K562 (cell line): Measurements from ENCODE around the gene AGGF1. TPM values are rescaled to one million over a fixed set of nuclear protein-coding genes. Genes with fewer than 3 reads are reported as not detected.

Experiments
- EHMT2 ChIP-seq: fragments of 450-650 bp; IDR thresholded peaks from 2 replicates; pipeline ENCODE4 v1.6.1; 2018; ENCODE audit warnings: antibody characterized with exemption
- LARP7 ChIP-seq: fragments of 450-650 bp; IDR thresholded peaks from 2 replicates; pipeline ENCODE4 v1.6.1; 2016
- MAZ ChIP-seq, 2 experiments: fragments of 450-650 bp in 1 of 2; sonication (generic) in 1 of 2; formaldehyde crosslinking; IDR thresholded peaks in 1 of 2; conservative IDR thresholded peaks in 1 of 2; 2 replicates each; pipeline versions ENCODE4 v1.4.0 to v1.5.0; 2020; ENCODE audit warnings: mild to moderate bottlenecking in 1 of 2, missing genetic modification reagents in 1 of 2
- NCOA6 ChIP-seq: fragments of 450-650 bp; IDR thresholded peaks from 2 replicates; pipeline ENCODE4 v1.6.1; 2017; ENCODE audit warnings: mild to moderate bottlenecking
- SNIP1 ChIP-seq: fragments of 450-650 bp; IDR thresholded peaks from 2 replicates; pipeline ENCODE4 v1.7.1; 2017; ENCODE audit warnings: low read depth, mild to moderate bottlenecking
- ZBTB7A ChIP-seq: IDR thresholded peaks from 2 replicates; pipeline ENCODE4 v1.6.1; 2011; ENCODE audit warnings: low read depth, mild to moderate bottlenecking, low read length, moderate library complexity, borderline replicate concordance; ENCODE audit not compliant: control insufficient read depth
- polyA plus RNA-seq, 8 experiments: library from polyadenylated mRNA; depleted of rRNA in 4 of 8; stranded (reverse) in 5 of 8; unstranded in 3 of 8; fragments of >200 nt; fragmentation: Nextera tagmentation in 2 of 8; fragmentation: Illumina TruSeq in 1 of 8; extraction: Ambion mirVana in 2 of 8; extraction: Trizol in 1 of 8; gene quantifications; 2 replicates each; pipeline versions ENCODE4 v1.2.1 to v1.2.3, GENCODE V29; 2011 to 2014; ENCODE audit warnings: inconsistent platforms in 1 of 8, missing spikeins in 1 of 8
- total RNA-seq, 7 experiments: library from RNA; depleted of rRNA in 6 of 7; stranded (reverse); fragments of >200 nt in 6 of 7; fragmentation: Illumina TruSeq in 2 of 7; extraction: Trizol in 2 of 7; gene quantifications; 2 replicates each; pipeline versions ENCODE4 v1.2.1 to v1.2.3, GENCODE V29; 2011 to 2021; ENCODE audit warnings: low replicate concordance in 1 of 7
- TF ChIP-seq, protein P1 (sequence below): fragments of 250-450 bp; sonication (Bioruptor Pico); IDR thresholded peaks from 2 replicates; pipeline ENCODE4 v1.8.0; 2022; ENCODE audit warnings: moderate library complexity, mild to moderate bottlenecking, inconsistent platforms
- TF ChIP-seq, protein P2 (sequence below), 2 experiments: fragments of 450-650 bp; conservative IDR thresholded peaks; 2 replicates each; pipeline ENCODE4 v1.6.1; 2017; ENCODE audit warnings: mild to moderate bottlenecking in 2 of 2, moderate library complexity in 2 of 2
- TF ChIP-seq, protein P3 (sequence below), 2 experiments: fragments of 450-650 bp in 1 of 2; sonication (generic) in 1 of 2; formaldehyde crosslinking in 1 of 2; IDR thresholded peaks; 2 replicates each; pipeline versions ENCODE4 v1.7.1 to v1.9.0; 2016 to 2022; ENCODE audit warnings: inconsistent platforms in 1 of 2, mild to moderate bottlenecking in 1 of 2, missing genetic modification reagents in 1 of 2
- TF ChIP-seq, protein P4 (sequence below): fragments of 250-450 bp; sonication (Bioruptor Pico); IDR thresholded peaks from 2 replicates; pipeline ENCODE4 v1.4.0; 2020; ENCODE audit warnings: mild to moderate bottlenecking
- TF ChIP-seq, protein P5 (sequence below), 2 experiments: fragments of 250-450 bp in 1 of 2; fragments of 450-650 bp in 1 of 2; sonication (Bioruptor Pico) in 1 of 2; IDR thresholded peaks; 2 replicates each; pipeline versions ENCODE4 v1.6.1 to v1.8.0; 2016 to 2021; ENCODE audit warnings: mild to moderate bottlenecking in 2 of 2, moderate library complexity in 2 of 2, missing compliant biosample characterization in 1 of 2, missing genetic modification characterization in 1 of 2

Gene AGGF1
- total and polyA plus RNA-seq, 9 of the 15 experiments (the other 6 are each of a cell fraction or from before 2014, with no cell fraction given), result 5.2 to 20.4 (median 13.4) TPM

DNA sequence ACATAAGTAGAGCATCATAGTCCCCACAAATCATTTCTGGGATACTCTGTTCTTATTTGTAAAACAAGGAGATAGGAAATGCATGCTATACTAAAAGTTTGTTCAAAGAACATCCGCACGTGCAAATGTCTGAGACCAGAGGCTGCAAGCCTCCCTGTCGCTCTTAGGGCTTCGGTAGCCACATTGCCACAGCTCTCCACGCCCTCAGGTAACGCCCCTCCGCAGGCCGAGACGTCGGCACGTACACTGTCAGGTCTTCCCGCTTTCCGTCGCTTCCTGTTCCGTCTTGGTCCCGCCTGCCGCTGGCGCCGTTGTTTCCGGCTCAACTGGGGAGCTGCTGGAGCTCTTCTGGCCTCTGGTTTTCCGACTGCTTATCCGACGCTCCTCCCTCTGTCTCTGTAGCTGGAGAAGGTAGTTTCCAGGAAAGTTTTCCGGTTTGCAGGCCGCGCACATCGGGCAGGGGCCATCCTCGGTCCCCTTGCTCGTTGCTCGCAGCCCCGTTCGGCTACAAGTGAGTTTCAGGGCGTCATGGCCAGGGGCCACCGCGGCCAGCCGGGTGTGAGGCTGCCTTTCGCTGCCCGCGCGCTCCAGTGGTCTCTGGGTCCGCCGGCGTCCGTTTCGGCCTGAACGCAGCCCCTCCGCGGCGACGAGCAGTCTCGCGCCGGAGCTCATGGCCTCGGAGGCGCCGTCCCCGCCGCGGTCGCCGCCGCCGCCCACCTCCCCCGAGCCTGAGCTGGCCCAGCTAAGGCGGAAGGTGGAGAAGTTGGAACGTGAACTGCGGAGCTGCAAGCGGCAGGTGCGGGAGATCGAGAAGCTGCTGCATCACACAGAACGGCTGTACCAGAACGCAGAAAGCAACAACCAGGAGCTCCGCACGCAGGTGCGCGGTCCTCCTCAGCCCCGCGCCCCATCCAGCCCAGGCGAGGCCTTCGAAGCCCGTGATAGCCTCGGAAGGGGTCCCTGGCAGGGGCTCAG, at the start of gene AGGF1 (continued):
- TF ChIP-seq MAZ (CRISPR knock-in tag; conservative IDR thresholded peaks at IDR 0.05 in 1 of 2, IDR thresholded peaks at IDR 0.05 in 1 of 2) (no peak; a peak in 2 of 4 replicates), ZBTB7A (peak; percentile 31; the same call in 1 of the 2 replicates), SNIP1 (no peak), NCOA6 (no peak; the same call in 1 of the 2 replicates), EHMT2 (peak; percentile 91), LARP7 (no peak)
- TF ChIP-seq, protein P1, sequence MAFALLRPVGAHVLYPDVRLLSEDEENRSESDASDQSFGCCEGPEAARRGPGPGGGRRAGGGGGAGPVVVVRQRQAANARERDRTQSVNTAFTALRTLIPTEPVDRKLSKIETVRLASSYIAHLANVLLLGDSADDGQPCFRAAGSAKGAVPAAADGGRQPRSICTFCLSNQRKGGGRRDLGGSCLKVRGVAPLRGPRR (CRISPR knock-in tag), result no peak
- TF ChIP-seq, protein P2, sequence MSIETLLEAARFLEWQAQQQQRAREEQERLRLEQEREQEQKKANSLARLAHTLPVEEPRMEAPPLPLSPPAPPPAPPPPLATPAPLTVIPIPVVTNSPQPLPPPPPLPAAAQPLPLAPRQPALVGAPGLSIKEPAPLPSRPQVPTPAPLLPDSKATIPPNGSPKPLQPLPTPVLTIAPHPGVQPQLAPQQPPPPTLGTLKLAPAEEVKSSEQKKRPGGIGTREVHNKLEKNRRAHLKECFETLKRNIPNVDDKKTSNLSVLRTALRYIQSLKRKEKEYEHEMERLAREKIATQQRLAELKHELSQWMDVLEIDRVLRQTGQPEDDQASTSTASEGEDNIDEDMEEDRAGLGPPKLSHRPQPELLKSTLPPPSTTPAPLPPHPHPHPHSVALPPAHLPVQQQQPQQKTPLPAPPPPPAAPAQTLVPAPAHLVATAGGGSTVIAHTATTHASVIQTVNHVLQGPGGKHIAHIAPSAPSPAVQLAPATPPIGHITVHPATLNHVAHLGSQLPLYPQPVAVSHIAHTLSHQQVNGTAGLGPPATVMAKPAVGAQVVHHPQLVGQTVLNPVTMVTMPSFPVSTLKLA (conservative IDR thresholded peaks at IDR 0.05), result peak; percentile 45 to 71; a peak in 3 of 4 replicates
- TF ChIP-seq, protein P3, sequence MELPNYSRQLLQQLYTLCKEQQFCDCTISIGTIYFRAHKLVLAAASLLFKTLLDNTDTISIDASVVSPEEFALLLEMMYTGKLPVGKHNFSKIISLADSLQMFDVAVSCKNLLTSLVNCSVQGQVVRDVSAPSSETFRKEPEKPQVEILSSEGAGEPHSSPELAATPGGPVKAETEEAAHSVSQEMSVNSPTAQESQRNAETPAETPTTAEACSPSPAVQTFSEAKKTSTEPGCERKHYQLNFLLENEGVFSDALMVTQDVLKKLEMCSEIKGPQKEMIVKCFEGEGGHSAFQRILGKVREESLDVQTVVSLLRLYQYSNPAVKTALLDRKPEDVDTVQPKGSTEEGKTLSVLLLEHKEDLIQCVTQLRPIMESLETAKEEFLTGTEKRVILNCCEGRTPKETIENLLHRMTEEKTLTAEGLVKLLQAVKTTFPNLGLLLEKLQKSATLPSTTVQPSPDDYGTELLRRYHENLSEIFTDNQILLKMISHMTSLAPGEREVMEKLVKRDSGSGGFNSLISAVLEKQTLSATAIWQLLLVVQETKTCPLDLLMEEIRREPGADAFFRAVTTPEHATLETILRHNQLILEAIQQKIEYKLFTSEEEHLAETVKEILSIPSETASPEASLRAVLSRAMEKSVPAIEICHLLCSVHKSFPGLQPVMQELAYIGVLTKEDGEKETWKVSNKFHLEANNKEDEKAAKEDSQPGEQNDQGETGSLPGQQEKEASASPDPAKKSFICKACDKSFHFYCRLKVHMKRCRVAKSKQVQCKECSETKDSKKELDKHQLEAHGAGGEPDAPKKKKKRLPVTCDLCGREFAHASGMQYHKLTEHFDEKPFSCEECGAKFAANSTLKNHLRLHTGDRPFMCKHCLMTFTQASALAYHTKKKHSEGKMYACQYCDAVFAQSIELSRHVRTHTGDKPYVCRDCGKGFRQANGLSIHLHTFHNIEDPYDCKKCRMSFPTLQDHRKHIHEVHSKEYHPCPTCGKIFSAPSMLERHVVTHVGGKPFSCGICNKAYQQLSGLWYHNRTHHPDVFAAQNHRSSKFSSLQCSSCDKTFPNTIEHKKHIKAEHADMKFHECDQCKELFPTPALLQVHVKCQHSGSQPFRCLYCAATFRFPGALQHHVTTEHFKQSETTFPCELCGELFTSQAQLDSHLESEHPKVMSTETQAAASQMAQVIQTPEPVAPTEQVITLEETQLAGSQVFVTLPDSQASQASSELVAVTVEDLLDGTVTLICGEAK (IDR thresholded peaks at IDR 0.05), result peak; percentile 95
- TF ChIP-seq, protein P3 (CRISPR knock-in tag; IDR thresholded peaks at IDR 0.05), result no peak
- TF ChIP-seq, protein P4, sequence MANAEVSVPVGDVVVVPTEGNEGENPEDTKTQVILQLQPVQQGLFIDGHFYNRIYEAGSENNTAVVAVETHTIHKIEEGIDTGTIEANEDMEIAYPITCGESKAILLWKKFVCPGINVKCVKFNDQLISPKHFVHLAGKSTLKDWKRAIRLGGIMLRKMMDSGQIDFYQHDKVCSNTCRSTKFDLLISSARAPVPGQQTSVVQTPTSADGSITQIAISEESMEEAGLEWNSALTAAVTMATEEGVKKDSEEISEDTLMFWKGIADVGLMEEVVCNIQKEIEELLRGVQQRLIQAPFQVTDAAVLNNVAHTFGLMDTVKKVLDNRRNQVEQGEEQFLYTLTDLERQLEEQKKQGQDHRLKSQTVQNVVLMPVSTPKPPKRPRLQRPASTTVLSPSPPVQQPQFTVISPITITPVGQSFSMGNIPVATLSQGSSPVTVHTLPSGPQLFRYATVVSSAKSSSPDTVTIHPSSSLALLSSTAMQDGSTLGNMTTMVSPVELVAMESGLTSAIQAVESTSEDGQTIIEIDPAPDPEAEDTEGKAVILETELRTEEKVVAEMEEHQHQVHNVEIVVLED (CRISPR knock-in tag), result peak; percentile 92
- TF ChIP-seq, protein P5, sequence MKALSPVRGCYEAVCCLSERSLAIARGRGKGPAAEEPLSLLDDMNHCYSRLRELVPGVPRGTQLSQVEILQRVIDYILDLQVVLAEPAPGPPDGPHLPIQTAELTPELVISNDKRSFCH (CRISPR knock-in tag; IDR thresholded peaks at IDR 0.05), result no peak
- TF ChIP-seq, protein P5 (tag; IDR thresholded peaks at IDR 0.05), result no peak
